Neural cell (in vitro differentiated cells): Measurements from ENCODE around the gene HRH1.

Experiments used
- EZH2 ChIP-seq: fragments of 200-600, 300-800 bp; shearing (Covaris generic), sonication (generic); IDR thresholded peaks from 2 replicates; pipeline ENCODE4 v1.6.1; 2014; ENCODE audit warnings: antibody characterized with exemption, low read length, borderline replicate concordance, mild to moderate bottlenecking; ENCODE audit not compliant: insufficient read depth, poor library complexity, severe bottlenecking
- POLR2AphosphoS5 ChIP-seq: IDR thresholded peaks from 2 replicates; pipeline ENCODE4 v1.6.1; 2012
- RAD21 ChIP-seq: fragments of 450-650 bp; conservative IDR thresholded peaks from 2 replicates; pipeline ENCODE4 v1.6.1; 2014; ENCODE audit warnings: antibody characterized with exemption, mild to moderate bottlenecking, moderate library complexity
- SMC3 ChIP-seq: fragments of 450-650 bp; conservative IDR thresholded peaks from 2 replicates; pipeline ENCODE4 v1.6.1; 2014; ENCODE audit warnings: antibody characterized with exemption, mild to moderate bottlenecking, moderate library complexity; ENCODE audit not compliant: poor library complexity
- TAF1 ChIP-seq: IDR thresholded peaks from 2 replicates; pipeline ENCODE4 v1.6.1; 2012; ENCODE audit warnings: low read depth
- TF ChIP-seq, protein P1 (sequence below): fragments of 450-650 bp; IDR thresholded peaks from 2 replicates; pipeline ENCODE4 v1.5.1; 2014; ENCODE audit warnings: antibody characterized with exemption, mild to moderate bottlenecking, moderate library complexity; ENCODE audit not compliant: poor library complexity, severe bottlenecking

DNA sequence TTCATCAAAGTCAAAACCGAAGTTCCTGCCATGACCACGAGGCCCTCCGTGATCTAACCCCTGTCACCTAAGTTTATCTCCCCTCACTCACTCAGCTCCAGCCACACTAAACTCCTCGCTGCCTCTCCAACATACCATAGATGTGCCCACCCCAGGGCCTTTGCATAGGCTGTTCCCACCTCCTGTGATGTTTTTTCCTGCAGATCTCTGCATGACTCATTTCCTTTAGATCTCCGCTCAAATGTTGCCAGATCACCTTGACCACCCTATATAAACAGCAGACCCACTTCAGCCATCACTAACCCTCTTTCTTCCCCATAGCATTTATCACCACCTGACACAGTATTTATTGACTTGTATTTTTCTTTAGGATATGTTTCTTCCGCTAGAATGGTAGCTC is 58.5 kb downstream of the HRH1 start:
- TF ChIP-seq, protein P1, sequence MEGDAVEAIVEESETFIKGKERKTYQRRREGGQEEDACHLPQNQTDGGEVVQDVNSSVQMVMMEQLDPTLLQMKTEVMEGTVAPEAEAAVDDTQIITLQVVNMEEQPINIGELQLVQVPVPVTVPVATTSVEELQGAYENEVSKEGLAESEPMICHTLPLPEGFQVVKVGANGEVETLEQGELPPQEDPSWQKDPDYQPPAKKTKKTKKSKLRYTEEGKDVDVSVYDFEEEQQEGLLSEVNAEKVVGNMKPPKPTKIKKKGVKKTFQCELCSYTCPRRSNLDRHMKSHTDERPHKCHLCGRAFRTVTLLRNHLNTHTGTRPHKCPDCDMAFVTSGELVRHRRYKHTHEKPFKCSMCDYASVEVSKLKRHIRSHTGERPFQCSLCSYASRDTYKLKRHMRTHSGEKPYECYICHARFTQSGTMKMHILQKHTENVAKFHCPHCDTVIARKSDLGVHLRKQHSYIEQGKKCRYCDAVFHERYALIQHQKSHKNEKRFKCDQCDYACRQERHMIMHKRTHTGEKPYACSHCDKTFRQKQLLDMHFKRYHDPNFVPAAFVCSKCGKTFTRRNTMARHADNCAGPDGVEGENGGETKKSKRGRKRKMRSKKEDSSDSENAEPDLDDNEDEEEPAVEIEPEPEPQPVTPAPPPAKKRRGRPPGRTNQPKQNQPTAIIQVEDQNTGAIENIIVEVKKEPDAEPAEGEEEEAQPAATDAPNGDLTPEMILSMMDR = no peak
- no peak for TF ChIP-seq TAF1
- no peak for TF ChIP-seq RAD21
- no peak for TF ChIP-seq EZH2
- no peak for TF ChIP-seq POLR2AphosphoS5
- no peak for TF ChIP-seq SMC3
